DOHH2 (cell line): ENCODE results near the gene SLC1A3.

Experiments used
- H3F3A ChIP-seq: fragments of 200-600 bp; sonication (generic), shearing (Covaris generic); 2 replicates; pipeline ENCODE4 v1.6.0; 2016; ENCODE audit warnings: antibody characterized with exemption, mild to moderate bottlenecking; ENCODE audit not compliant: control insufficient read depth, insufficient read depth
- H3K27ac ChIP-seq: fragments of 200-600 bp; sonication (generic); 2 replicates; pipeline ENCODE4 v1.5.1; 2014; ENCODE audit warnings: low read depth, mild to moderate bottlenecking, low read length, moderate library complexity
- H3K27me3 ChIP-seq: fragments of 200-600 bp; sonication (generic); 2 replicates; pipeline ENCODE4 v1.6.1; 2014; ENCODE audit warnings: mild to moderate bottlenecking, low read length, mixed read lengths; ENCODE audit not compliant: control insufficient read depth
- H3K36me3 ChIP-seq: fragments of 200-600 bp; sonication (generic); 2 replicates; pipeline ENCODE4 v1.6.1; 2014; ENCODE audit warnings: mild to moderate bottlenecking, low read length, moderate library complexity, mixed read lengths; ENCODE audit not compliant: control insufficient read depth
- H3K4me1 ChIP-seq: fragments of 200-600 bp; sonication (generic); 2 replicates; pipeline ENCODE4 v1.6.1; 2014; ENCODE audit warnings: mild to moderate bottlenecking, low read length, mixed read lengths; ENCODE audit not compliant: control insufficient read depth
- H3K4me2 ChIP-seq: fragments of 200-600 bp; sonication (generic); 2 replicates; pipeline ENCODE4 v1.6.0; 2014; ENCODE audit warnings: mild to moderate bottlenecking, low read length, moderate library complexity
- H3K4me3 ChIP-seq: fragments of 200-600 bp; sonication (generic); 2 replicates; pipeline ENCODE4 v1.5.1; 2014; ENCODE audit warnings: mild to moderate bottlenecking, low read length, mixed read lengths
- H3K79me2 ChIP-seq: fragments of 200-600 bp; sonication (generic); 2 replicates; pipeline ENCODE4 v1.6.1; 2014; ENCODE audit warnings: mild to moderate bottlenecking, low read length, mixed read lengths; ENCODE audit not compliant: control insufficient read depth
- H3K9me2 ChIP-seq: fragments of 200-600 bp; sonication (generic); replicated peaks from 2 replicates; pipeline ENCODE4 v1.6.1; 2014; ENCODE audit warnings: mild to moderate bottlenecking, low read length, mixed read lengths; ENCODE audit not compliant: control insufficient read depth
- H3K9me3 ChIP-seq: fragments of 200-600 bp; sonication (generic); 2 replicates; pipeline ENCODE4 v1.6.1; 2014; ENCODE audit warnings: antibody characterized with exemption, low read length, mixed read lengths; ENCODE audit not compliant: control insufficient read depth, insufficient read depth
- H4K20me1 ChIP-seq: fragments of 200-600 bp; sonication (generic); 2 replicates; pipeline ENCODE4 v1.6.0; 2014; ENCODE audit warnings: low read depth, mild to moderate bottlenecking, antibody characterized with exemption, low read length, moderate library complexity; ENCODE audit not compliant: control insufficient read depth, insufficient read depth
- CTCF ChIP-seq: fragments of 200-600 bp; sonication (generic); IDR thresholded peaks from one replicate; pipeline ENCODE4 v1.5.1; 2014; ENCODE audit warnings: antibody characterized with exemption, mild to moderate bottlenecking, low read depth, low read length; ENCODE audit not compliant: poor library complexity, severe bottlenecking
- EZH2phosphoT487 ChIP-seq: fragments of 200-600 bp; sonication (generic); IDR thresholded peaks from 2 replicates; pipeline ENCODE4 v1.6.1; 2017; ENCODE audit warnings: borderline replicate concordance, mild to moderate bottlenecking, antibody characterized with exemption, low read length, moderate library complexity, mixed read lengths

Gene SLC1A3

GRCh38 chr5:36656556-36656955 lies 50.1 kb downstream of the SLC1A3 start:
- TF ChIP-seq EZH2phosphoT487 (no peak), CTCF (no peak)
- Histone ChIP-seq H3K27ac (no peak overlapping the region), H3K79me2 (no peaks in the 10 kb centered on the region), H3K4me2 (no peak overlapping the region), H3K9me2 (no peaks in the 10 kb centered on the region), H3K9me3 (no peaks in the 10 kb centered on the region), H3K4me1 (no peaks in the 10 kb centered on the region), H3F3A (no peaks in the 10 kb centered on the region), H3K4me3 (no peak overlapping the region), H3K36me3 (no peaks in the 10 kb centered on the region), H3K27me3 (no peaks in the 10 kb centered on the region), H4K20me1 (no peaks in the 10 kb centered on the region)

- H3K9me3 ChIP-seq, result no peaks in the 10 kb centered on the region
- H4K20me1 ChIP-seq, result no peaks in the 10 kb centered on the region
- H3F3A ChIP-seq, result no peaks in the 10 kb centered on the region
- H3K4me1 ChIP-seq, result no peaks in the 10 kb centered on the region
- no peak overlapping the region for H3K4me2 ChIP-seq
- no peaks in the 10 kb centered on the region for H3K27me3 ChIP-seq
- no peaks in the 10 kb centered on the region for H3K9me2 ChIP-seq
- TF ChIP-seq EZH2phosphoT487, result no peak
- no peak for TF ChIP-seq CTCF
- H3K27ac ChIP-seq, result no peak overlapping the region
- no peaks in the 10 kb centered on the region for H3K79me2 ChIP-seq
- H3K36me3 ChIP-seq, result no peaks in the 10 kb centered on the region
- H3K4me3 ChIP-seq, result no peak overlapping the region
These were observed 51.2 kb downstream of the SLC1A3 start for GRCh38 chr5:36657563-36657995.

DNA sequence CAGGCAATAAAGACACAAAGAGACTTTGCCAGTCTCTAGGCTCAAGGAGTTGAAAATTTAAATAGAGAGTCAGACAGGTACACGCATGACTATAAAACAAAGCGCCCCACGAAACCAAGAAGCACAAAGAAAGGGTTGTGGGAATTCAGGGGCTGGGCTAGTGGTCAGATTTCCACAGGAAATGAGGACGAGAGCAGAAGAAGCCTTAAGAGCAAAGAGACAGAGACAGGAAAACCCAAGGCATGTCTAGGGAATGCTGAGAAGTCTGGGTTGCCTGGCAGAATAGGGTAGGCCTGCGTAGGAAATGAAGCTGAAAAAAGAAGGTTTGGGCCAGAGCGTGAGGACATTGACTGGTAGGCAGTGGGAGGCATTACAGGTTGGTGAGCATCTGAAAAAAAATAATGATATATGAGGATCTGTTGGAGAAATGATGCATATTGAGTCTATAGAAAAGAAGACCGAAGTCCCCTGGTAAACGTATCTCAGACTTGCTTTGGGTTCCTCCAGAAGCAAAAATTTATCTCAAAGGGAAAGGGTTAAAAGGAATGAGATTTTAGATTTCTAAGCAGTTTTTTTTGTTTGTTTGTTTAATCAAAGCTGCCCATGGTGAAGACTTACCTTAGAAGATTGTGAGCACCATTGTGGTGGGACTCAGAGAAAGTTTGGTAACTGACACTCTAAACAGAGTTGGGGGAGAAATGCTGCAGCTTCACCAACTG lies 51.8 kb downstream of the SLC1A3 start:
- no peaks in the 10 kb centered on the region for H3K4me1 ChIP-seq
- TF ChIP-seq EZH2phosphoT487, result no peak
- TF ChIP-seq CTCF, result no peak
- H3K79me2 ChIP-seq, result no peaks in the 10 kb centered on the region
- no peaks in the 10 kb centered on the region for H3K9me2 ChIP-seq
- H3K4me2 ChIP-seq, result no peak overlapping the region
- H3K27me3 ChIP-seq, result no peaks in the 10 kb centered on the region
- no peaks in the 10 kb centered on the region for H3K9me3 ChIP-seq
- no peaks in the 10 kb centered on the region for H3F3A ChIP-seq
- no peak overlapping the region for H3K27ac ChIP-seq
- no peaks in the 10 kb centered on the region for H3K36me3 ChIP-seq
- H3K4me3 ChIP-seq, result no peak overlapping the region
- H4K20me1 ChIP-seq, result no peaks in the 10 kb centered on the region
